GM12865 (cell line): ENCODE measurements around the gene USP28.
"Not testable (repeated sequence)": the region's sequence is repeated elsewhere in the genome, so short reads cannot be mapped to it uniquely, and the experiment has no call there.

Experiments
- DNase-seq: peaks from one replicate; pipeline ENCODE4 v3.0.0; 2010; ENCODE audit warnings: low read depth
- H3K4me3 ChIP-seq: 2 replicates; pipeline ENCODE4 v1.5.1; 2011; ENCODE audit warnings: mild to moderate bottlenecking, low read depth, low read length, control low read depth
- TF ChIP-seq, protein P1 (sequence below): IDR thresholded peaks from 2 replicates; pipeline ENCODE4 v1.5.1; 2011; ENCODE audit warnings: low read length, control low read depth, low read depth, inconsistent platforms; ENCODE audit not compliant: insufficient read depth; ENCODE audit errors: missing control alignments

Gene USP28

DNA sequence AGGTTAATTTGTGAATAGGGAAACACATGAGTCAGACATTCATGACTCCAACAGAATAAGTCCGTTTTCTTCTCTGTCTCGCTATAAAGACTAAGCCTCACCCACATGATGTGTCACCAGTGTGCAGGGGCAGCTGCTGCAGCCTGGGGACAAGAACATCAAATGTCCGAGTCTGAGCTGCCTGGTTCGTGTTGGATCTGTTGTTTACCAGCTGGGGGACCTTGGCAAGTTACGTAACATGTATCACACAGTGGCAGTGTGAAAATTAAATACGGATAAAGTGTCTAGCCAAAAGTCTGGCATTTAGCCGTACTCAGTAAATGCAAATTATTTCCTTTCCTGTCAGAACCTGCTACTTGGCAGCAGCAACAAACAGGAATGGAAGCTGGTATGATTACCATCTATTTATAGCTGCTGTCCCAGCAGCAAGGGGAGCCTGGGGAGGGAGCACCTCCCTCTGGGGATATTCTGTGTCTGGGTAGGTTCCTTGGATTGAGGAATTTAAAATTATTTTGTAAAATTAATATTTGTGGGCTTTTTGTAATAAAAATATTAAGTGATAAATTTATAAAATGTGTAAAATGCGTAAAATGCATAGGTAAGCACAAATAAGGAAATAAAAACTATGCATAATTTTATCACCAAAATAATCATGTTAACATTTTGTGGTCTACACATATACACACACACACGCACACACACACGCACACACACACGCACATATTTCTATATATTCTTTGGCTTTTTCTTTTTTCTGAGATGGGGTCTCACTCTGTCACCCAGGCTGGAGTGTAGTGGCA lies 97.1 kb downstream of the USP28 start:
- TF ChIP-seq, protein P1, sequence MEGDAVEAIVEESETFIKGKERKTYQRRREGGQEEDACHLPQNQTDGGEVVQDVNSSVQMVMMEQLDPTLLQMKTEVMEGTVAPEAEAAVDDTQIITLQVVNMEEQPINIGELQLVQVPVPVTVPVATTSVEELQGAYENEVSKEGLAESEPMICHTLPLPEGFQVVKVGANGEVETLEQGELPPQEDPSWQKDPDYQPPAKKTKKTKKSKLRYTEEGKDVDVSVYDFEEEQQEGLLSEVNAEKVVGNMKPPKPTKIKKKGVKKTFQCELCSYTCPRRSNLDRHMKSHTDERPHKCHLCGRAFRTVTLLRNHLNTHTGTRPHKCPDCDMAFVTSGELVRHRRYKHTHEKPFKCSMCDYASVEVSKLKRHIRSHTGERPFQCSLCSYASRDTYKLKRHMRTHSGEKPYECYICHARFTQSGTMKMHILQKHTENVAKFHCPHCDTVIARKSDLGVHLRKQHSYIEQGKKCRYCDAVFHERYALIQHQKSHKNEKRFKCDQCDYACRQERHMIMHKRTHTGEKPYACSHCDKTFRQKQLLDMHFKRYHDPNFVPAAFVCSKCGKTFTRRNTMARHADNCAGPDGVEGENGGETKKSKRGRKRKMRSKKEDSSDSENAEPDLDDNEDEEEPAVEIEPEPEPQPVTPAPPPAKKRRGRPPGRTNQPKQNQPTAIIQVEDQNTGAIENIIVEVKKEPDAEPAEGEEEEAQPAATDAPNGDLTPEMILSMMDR, result no peak
- DNase-seq, result no peak
- H3K4me3 ChIP-seq, result no peak overlapping the region

- DNase-seq, result no peak
- TF ChIP-seq, protein P1, result no peak
- H3K4me3 ChIP-seq, result peak overlapping the region; percentile 93
Observed at GRCh38 chr11:113774174-113774503, 101.2 kb downstream of the USP28 start.

DNA sequence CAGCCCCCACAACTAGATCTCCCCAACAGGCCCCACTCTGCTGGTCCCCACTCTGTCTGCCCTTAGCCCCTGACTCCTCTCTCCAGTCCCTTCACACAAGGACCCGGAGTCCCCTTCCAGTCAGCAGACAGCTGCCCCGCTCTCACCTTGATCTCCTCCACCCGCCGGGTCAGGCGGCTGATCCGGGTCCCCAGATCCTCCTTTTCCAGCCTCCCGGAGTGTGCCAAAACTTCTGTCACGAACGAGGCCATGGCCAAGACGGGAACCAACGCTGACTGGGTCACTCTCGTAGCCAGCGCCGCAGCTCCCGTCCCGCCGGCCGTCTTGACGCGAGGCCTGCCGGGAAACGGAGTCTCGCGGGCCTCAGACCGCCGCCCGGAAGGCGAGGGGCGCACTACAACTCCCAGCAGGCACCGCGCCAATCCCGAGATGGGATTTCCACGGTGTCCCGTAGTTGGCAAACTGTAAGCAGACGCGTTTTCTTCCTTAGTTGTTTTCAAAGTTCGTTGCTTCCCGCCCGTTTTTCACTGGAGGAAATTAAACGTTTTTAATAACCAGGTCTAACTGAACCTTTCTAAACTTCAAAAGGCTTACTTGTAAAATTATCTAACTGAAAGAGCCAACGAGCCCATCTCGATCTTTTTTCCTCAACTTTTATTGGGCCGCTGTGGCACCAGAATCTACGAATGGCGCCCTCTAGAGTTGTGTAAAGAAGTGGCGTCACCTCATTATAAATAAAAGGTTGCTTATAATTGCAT lies 101.8 kb downstream of the USP28 start, which contains the start of gene ZW10:
ZW10 (minus strand) TSS at position 277 of the 758 bp plus-strand sequence; CDS start at position 251, 26 bp downstream.
- DNase-seq, result peak; percentile 97
- peak within 1 kb of the TSS; percentile 93 for H3K4me3 ChIP-seq
- TF ChIP-seq, protein P1, result peak; percentile 66

DNA sequence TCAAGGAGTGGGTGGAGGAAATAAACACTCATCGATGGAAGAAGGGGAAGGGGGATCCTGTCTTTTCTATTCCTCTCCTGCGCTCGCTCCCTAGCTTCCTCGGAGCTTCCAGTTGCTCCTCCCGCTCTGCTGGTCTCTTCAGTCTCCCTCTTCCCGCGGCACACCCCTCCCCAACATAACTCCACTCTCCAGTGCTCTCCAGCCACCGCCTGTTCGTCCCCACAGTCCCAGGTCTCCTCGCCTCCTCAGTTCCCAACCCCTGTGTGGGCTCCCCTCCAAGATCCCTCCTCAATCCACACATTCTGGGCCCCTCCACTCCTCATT lies 102.3 kb downstream of the USP28 start:
- peak overlapping the region; percentile 93 for H3K4me3 ChIP-seq
- TF ChIP-seq, protein P1, result no peak
- DNase-seq, result no peak

DNA sequence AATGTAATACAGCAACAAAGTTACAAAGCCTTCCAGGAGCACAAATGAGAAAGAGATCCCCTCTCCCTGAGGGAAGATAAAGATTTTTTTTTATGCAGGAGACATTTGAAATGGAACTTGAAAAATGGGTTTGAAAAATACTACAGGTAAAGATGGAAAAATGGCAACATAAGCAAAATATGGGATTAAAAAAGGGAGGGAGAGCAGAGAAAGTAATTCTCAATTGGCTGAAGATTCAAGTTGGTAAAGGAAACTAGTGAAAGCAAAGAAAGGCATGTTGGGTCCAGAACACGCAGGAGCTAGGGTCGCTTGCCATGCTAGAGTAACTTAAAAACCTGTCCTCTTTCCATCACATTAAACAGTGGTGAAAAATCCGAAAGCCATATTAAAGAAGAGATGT lies 103.4 kb downstream of the USP28 start:
- no peak for DNase-seq
- no peak overlapping the region for H3K4me3 ChIP-seq
- TF ChIP-seq, protein P1, result no peak

DNA sequence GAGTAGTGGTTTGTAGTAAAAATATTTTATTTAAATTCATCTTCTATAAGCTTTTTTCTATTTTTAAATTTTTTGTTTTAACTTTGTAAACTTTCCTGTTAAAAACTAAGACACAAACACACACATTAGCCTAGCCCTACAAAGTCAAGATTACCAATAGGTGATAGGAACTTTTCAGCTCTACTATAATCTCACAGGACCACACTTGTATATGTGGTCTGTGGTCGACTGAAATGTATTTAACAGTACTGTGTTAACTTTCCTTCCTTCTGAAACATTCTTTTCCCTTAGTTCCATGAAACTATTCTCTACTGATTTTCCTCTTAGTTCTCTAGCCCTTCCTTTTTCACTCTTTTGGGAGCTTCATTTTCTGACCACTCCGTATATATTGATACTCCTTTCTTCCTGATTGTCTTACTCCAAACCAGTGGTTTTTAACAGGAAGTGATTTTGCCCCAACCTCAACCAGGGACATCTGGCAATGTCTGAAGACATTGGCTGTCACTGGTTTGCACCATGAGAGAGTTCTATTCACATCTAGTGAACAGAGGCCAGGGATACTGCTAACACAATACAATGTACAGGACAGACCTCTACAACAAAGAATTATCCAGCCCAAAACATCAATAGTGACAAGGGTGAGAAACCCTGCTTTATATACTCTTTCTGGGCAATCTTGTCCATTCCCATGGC lies 110.7 kb downstream of the USP28 start:
- no peak overlapping the region for H3K4me3 ChIP-seq
- DNase-seq, result no peak
- TF ChIP-seq, protein P1, result no peak

- DNase-seq, result not testable (repeated sequence)
Observed at GRCh38 chr11:113763040-113763439, 112.3 kb downstream of the USP28 start.

More at GRCh38 chr11:113763040-113763439, 112.3 kb downstream of the USP28 start:
- H3K4me3 ChIP-seq, result not testable (repeated sequence)
